ENCODE results near the gene GABRR3. TPM values are rescaled to one million over a fixed set of nuclear protein-coding genes. Genes with fewer than 3 reads are reported as not detected.

The GABRR3 gene
- total RNA-seq, 1 donor from 2014 or later, result not detected

- no peak for DNase-seq (ENCODE audit: extremely low spot score, unreplicated experiment)
- TF ChIP-seq CTCF (IDR thresholded peaks at IDR 0.05), result no peak
- H3K27ac Mint-ChIP-seq (ENCODE audit: unreplicated experiment), result no peak overlapping the region
- H3K36me3 Mint-ChIP-seq (ENCODE audit: unreplicated experiment), result no peaks in the 10 kb centered on the region
- H3K9me3 Mint-ChIP-seq (ENCODE audit: unreplicated experiment), result no peaks in the 10 kb centered on the region
- no peak overlapping the region for H3K4me3 Mint-ChIP-seq (ENCODE audit: unreplicated experiment)
- no peaks in the 10 kb centered on the region for H3K4me1 Mint-ChIP-seq (ENCODE audit: unreplicated experiment)
- peaks cover 39% of the 10 kb centered on the region for H3K27me3 Mint-ChIP-seq (ENCODE audit: unreplicated experiment)
Observed at GRCh38 chr3:98008855-98009254, 26.3 kb downstream of the GABRR3 start.

- no peaks in the 10 kb centered on the region for H3K9me3 Mint-ChIP-seq (ENCODE audit: unreplicated experiment)
- no peak overlapping the region for H3K4me3 Mint-ChIP-seq (ENCODE audit: unreplicated experiment)
- no peaks in the 10 kb centered on the region for H3K4me1 Mint-ChIP-seq (ENCODE audit: unreplicated experiment)
- no peaks in the 10 kb centered on the region for H3K36me3 Mint-ChIP-seq (ENCODE audit: unreplicated experiment)
- no peak for TF ChIP-seq CTCF (IDR thresholded peaks at IDR 0.05)
- H3K27me3 Mint-ChIP-seq (ENCODE audit: unreplicated experiment), result peaks cover 33% of the 10 kb centered on the region
- DNase-seq (ENCODE audit: extremely low spot score, unreplicated experiment), result no peak
- H3K27ac Mint-ChIP-seq (ENCODE audit: unreplicated experiment), result no peak overlapping the region
Observed at GRCh38 chr3:98005438-98005837, 29.7 kb downstream of the GABRR3 start.

- DNase-seq (ENCODE audit: extremely low spot score, unreplicated experiment), result no peak
- no peak for TF ChIP-seq CTCF (IDR thresholded peaks at IDR 0.05)
- Mint-ChIP-seq H3K27ac (ENCODE audit: unreplicated experiment) (no peak overlapping the region), H3K4me3 (ENCODE audit: unreplicated experiment) (no peak overlapping the region), H3K4me1 (ENCODE audit: unreplicated experiment) (no peaks in the 10 kb centered on the region), H3K36me3 (ENCODE audit: unreplicated experiment) (no peaks in the 10 kb centered on the region), H3K27me3 (ENCODE audit: unreplicated experiment) (peaks cover 35% of the 10 kb centered on the region), H3K9me3 (ENCODE audit: unreplicated experiment) (no peaks in the 10 kb centered on the region)
Observed at GRCh38 chr3:98004721-98005120, 30.4 kb downstream of the GABRR3 start.

- no peaks in the 10 kb centered on the region for H3K4me1 Mint-ChIP-seq (ENCODE audit: unreplicated experiment)
- no peak overlapping the region for H3K27ac Mint-ChIP-seq (ENCODE audit: unreplicated experiment)
- TF ChIP-seq CTCF (IDR thresholded peaks at IDR 0.05), result no peak
- H3K36me3 Mint-ChIP-seq (ENCODE audit: unreplicated experiment), result no peaks in the 10 kb centered on the region
- no peak for DNase-seq (ENCODE audit: extremely low spot score, unreplicated experiment)
- no peak overlapping the region for H3K4me3 Mint-ChIP-seq (ENCODE audit: unreplicated experiment)
- H3K27me3 Mint-ChIP-seq (ENCODE audit: unreplicated experiment), result peaks cover 44% of the 10 kb centered on the region
- H3K9me3 Mint-ChIP-seq (ENCODE audit: unreplicated experiment), result no peaks in the 10 kb centered on the region
Observed at GRCh38 chr3:98003306-98003969, 31.7 kb downstream of the GABRR3 start.

- Mint-ChIP-seq H3K27ac (ENCODE audit: unreplicated experiment) (no peak overlapping the region), H3K9me3 (ENCODE audit: unreplicated experiment) (no peaks in the 10 kb centered on the region), H3K27me3 (ENCODE audit: unreplicated experiment) (peaks cover 49% of the 10 kb centered on the region), H3K36me3 (ENCODE audit: unreplicated experiment) (no peaks in the 10 kb centered on the region), H3K4me3 (ENCODE audit: unreplicated experiment) (no peak overlapping the region), H3K4me1 (ENCODE audit: unreplicated experiment) (no peaks in the 10 kb centered on the region)
- TF ChIP-seq CTCF (IDR thresholded peaks at IDR 0.05), result no peak
- no peak for DNase-seq (ENCODE audit: extremely low spot score, unreplicated experiment)
Observed at GRCh38 chr3:98002717-98003116, 32.4 kb downstream of the GABRR3 start.

Measured in osteocyte (in vitro differentiated cells).